GM21825 (cell line): ENCODE measurements around the gene IRF3.

Experiments
- ATAC-seq: cut with Tn5 transposase; IDR thresholded peaks from one replicate; pipeline ENCODE4 v1.9.1; 2021; ENCODE audit warnings: mild to moderate bottlenecking, moderate library complexity; ENCODE audit not compliant: unreplicated experiment

IRF3 gene

DNA sequence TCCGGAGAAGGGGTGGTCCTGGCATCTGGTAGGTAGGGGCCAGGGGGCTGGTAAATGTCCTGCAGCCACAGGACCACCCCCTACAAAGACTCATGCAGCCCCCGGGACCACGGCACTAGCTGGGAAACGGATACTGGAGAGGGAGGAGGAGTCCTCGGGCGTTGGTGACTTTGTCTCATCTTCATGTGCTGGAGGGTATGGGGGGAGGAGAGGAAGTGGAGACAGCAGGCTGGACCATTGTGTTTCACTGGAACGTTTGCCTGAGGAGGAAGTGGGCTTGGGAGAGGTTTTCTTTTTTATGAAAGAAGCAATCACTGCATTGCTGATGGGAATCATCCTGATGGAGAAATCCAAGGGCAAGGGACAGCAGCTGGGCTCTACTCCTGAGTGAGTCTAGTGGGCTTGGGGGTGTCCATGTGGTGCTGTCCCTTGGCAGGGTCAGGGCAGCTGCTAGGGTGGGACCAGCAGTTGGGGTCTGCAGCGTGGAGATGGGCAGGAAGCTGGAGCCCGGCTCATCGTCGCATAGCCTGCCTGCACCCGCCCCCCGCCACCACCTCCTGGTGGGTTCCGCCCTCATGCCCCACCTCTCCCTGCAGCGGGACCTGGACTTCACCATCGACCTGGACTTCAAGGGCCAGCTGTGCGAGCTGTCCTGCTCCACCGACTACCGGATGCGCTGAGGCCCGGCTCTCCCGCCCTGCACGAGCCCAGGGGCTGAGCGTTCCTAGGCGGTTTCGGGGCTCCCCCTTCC lies 22.1 kb upstream of the IRF3 start:
- no peak for ATAC-seq

GRCh38 chr19:49687150-49687549 lies 21.5 kb upstream of the IRF3 start:
- no peak for ATAC-seq

DNA sequence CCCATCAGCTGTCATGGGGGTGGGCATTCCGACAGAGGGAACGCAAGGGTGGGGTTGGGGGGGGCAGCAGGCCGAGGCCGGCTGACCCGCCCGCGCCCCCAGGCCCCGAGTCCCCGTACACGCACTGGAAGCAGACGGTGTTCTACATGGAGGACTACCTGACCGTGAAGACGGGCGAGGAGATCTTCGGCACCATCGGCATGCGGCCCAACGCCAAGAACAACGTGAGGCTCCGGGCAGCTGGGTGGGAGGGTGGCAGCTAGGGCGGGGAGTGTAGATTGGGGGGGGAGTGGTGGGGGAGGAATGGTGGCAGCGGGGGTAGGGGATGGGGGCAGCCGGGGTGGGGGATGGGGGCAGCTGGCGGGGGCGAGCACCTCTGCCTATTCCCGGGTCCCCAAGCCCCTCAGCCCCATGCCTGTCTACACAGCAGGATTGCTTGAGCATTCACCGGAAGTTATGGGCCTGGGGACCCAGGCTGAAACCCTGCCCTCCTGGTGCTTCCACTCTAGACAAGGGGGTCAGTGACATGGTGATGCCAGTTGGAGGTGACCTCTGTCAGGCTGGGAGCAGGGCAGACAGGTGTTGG lies 20.9 kb upstream of the IRF3 start:
- no peak for ATAC-seq

DNA sequence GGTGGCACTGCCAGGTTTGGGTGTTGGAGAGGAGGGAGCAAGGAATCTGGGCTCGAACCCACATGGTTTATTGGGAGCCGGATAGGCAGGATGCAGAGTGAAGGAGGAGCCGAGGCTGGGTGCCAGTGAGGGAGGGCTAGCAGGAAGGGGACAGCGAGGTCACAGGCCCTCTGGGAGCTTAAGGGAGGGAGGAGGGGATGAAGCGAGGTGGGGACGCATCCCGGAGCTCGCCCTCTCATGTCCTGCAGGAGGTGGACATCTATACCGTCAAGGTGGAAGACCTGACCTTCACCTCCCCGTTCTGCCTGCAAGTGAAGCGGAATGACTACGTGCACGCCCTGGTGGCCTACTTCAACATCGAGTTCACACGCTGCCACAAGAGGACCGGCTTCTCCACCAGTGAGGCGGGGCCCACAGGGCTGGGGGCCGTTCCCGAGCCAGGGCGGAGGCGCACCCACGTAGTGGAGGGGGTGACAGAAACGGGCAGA lies 20.2 kb upstream of the IRF3 start:
- ATAC-seq, result no peak

GRCh38 chr19:49684983-49685553 lies 19.4 kb upstream of the IRF3 start:
- no peak for ATAC-seq

GRCh38 chr19:49684251-49684982 lies 18.8 kb upstream of the IRF3 start:
- no peak for ATAC-seq

GRCh38 chr19:49683814-49684250 lies 18.2 kb upstream of the IRF3 start:
- no peak for ATAC-seq

- no peak for ATAC-seq
Measured at GRCh38 chr19:49682274-49682673, 16.6 kb upstream of the IRF3 start.

DNA sequence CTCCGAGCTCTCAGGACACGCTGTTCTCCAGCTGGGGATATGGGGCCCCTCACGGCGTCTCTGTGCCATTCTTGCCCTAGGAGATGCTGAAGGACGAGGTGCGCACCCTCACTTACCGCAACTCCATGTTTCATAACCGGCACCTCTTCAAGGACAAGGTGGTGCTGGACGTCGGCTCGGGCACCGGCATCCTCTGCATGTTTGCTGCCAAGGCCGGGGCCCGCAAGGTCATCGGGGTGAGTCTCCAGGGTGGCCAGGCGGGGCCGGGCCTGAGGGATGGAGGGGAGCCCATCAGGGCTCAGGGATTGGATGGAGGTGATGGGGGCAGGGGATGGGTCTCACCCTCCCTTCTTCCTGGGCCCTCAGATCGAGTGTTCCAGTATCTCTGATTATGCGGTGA lies 16.2 kb upstream of the IRF3 start:
- no peak for ATAC-seq

DNA sequence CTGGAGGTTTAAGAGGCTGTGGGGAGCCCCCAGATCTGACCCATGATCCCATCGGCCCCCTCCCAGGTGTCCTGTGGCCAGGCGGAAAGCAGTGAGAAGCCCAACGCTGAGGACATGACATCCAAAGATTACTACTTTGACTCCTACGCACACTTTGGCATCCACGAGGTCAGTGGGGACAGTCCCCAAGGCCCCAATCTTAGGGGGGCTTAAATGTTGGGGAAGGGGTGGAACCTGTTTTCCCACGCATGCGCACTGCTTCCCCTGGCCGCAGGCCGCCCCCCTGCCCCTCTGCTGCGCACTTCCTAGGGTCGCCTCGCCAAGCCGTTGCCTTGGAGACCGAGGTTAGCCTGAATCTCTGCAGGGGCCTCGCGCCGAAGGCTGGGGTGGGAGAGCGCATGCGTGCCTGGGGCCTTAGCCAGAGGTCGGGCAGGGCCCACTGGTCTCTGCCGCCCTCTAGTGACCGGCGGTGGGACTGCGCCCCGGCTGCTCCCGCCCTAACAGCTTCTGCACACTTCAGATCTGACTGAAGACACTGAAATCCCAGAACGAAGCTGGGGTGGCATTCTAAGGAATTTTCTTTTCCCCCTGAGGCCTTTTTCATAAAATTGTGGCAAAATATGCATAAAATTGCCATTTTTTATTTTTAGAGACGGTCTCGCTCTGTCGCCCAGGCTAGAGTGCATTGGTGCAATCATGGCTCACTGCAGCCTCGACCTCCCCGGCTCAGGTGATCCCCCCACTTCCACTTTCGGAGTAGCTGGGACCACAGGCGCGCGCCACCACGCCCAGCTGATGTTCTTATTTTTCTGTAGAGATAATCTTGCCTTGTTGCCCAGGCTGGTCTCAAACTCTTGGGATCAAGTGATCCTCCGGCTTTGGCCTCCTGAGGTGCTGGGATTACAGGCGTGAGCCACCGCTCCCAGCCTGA lies 15.0 kb upstream of the IRF3 start:
- ATAC-seq, result no peak

- no peak for ATAC-seq
Measured at GRCh38 chr19:49679771-49680413, 14.2 kb upstream of the IRF3 start.

DNA sequence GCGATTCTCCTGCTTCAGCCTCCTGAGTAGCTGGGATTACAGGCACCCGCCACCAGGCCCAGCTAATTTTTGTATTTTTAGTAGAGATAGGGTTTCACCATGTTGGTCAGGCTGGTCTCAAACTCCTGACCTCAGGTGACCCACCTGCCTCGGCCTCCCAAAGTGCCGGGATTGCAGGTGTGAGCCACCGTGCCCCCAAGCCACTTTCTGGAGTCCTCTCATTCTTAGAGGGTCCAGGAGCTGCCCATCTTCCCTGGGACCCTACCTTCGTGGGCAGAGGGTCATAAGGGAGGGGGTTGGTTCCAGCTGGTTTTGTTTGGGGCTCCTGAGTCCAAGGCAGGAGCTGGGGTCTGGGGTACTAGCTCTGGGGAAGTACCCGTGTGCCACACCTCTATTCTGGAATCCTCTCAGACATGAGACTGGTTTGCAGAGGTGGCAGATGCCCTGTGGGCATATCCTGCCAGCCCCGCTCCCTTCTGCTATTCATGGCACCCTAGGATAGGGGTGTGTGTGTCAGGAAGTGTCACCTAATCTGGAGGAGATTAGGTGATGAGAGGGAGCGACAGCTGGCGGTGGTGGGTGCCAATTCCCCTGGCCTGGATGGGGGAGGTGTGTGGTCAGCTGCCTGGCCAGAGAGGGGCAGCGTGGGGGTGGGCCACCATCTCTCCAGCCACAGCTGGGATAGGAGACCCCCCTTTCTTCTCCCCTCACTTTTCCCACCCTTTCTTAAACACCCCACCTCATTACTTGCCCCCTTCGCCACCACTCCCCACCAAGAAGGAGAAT lies 13.5 kb upstream of the IRF3 start:
- ATAC-seq, result no peak

DNA sequence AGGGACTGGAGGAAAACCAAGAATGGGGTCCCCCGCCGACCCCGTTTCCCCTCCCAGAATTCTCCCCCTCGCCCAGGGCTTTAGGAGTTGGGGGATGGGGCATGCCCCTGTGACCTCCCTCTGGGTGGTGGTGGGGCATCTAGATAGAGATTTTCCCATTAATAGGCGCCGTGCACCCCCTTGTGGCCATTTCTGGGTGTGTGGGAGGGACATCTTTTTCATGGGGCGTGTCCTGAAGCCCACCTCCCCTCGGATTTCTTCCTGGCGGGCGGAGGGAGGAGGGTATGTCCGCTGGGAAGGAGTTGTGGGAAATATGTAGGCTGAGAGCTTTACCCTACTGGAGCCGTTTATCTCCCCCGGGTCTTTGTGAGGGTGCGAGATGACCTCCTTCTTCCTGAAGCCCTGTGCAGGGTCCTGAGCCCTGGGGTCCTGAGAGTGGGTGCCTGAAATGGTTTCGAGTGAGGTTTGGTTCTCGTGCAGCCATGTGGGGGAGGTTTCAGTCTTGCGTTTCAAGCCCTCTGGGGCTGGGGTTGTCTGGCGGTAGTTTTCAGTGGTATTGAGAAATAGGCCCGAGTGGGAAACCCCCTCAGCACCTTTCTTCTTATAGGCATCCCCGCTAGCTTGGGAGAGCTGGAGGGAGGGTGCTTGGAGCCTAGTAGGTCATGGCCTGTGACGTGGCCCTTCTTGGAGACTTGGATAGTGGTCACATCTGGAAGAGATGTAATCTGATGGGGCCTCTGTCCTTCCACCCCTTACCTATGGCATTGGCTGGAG lies 12.4 kb upstream of the IRF3 start:
- ATAC-seq, result peak; percentile 21

- no peak for ATAC-seq
Measured at GRCh38 chr19:49677231-49677900, 11.7 kb upstream of the IRF3 start, which contains the start of gene PRMT1. Gene PRMT1, plus strand, starts transcription at chr19:49677271. Its CDS starts 10 bp downstream, at chr19:49677281.

DNA sequence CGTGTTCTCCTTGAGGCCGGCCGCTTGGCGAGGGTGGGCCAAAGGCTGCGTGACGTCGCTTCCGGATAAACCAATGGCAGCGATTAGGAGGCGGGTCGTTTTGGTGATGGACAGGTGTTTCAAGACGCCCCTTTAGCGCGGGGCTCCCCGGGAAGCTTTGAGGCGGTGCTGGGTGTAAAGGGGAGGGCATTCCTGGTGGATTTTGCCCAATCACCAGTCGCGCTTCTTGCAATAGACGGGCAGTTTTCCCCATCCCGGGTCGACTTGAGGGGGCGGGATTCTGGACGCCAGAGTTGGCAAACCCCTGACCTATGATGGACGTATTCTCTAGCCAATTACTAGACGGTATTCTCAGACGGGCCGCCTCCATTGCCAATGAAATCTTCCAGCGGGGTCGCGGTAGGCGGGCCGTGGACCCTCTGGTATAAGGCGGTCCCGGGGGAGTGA lies 11.2 kb upstream of the IRF3 start:
- peak; percentile 58 for ATAC-seq

GRCh38 chr19:49676136-49676783 lies 10.6 kb upstream of the IRF3 start:
- peak; percentile 19 for ATAC-seq
